GM10266 (cell line): ENCODE data around the gene ZNF662.

Experiments used
- DNase-seq: peaks from one replicate; pipeline ENCODE4 v3.0.0; 2012; ENCODE audit errors: extremely low spot score
- TF ChIP-seq, protein P1 (sequence below): IDR thresholded peaks from 2 replicates; pipeline ENCODE4 v1.5.1; 2012; ENCODE audit warnings: mild to moderate bottlenecking, low read depth; ENCODE audit not compliant: control insufficient read depth, insufficient read depth; ENCODE audit errors: missing control alignments

ZNF662 gene

DNA sequence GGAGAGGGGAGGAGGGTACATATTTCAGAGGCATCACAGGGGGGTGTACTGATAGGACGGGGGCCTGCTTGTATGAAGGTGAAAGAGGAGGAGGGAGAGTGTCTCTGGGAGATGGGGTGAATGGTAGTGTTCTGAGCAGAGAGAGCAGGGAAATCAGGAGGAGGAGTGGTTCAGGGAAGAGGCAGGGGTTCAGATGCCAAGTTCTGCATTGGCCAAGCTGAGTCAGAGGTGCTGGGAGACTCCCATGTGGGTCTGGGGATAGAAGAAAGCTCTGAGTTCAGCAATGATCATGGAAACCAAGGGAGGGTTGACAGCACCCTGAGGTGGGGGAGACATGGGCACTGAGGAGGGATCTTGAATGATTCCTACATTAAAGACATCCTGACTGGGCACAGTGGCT lies 33.2 kb upstream of the ZNF662 start:
- TF ChIP-seq, protein P1, sequence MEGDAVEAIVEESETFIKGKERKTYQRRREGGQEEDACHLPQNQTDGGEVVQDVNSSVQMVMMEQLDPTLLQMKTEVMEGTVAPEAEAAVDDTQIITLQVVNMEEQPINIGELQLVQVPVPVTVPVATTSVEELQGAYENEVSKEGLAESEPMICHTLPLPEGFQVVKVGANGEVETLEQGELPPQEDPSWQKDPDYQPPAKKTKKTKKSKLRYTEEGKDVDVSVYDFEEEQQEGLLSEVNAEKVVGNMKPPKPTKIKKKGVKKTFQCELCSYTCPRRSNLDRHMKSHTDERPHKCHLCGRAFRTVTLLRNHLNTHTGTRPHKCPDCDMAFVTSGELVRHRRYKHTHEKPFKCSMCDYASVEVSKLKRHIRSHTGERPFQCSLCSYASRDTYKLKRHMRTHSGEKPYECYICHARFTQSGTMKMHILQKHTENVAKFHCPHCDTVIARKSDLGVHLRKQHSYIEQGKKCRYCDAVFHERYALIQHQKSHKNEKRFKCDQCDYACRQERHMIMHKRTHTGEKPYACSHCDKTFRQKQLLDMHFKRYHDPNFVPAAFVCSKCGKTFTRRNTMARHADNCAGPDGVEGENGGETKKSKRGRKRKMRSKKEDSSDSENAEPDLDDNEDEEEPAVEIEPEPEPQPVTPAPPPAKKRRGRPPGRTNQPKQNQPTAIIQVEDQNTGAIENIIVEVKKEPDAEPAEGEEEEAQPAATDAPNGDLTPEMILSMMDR = no peak
- DNase-seq = no peak

DNA sequence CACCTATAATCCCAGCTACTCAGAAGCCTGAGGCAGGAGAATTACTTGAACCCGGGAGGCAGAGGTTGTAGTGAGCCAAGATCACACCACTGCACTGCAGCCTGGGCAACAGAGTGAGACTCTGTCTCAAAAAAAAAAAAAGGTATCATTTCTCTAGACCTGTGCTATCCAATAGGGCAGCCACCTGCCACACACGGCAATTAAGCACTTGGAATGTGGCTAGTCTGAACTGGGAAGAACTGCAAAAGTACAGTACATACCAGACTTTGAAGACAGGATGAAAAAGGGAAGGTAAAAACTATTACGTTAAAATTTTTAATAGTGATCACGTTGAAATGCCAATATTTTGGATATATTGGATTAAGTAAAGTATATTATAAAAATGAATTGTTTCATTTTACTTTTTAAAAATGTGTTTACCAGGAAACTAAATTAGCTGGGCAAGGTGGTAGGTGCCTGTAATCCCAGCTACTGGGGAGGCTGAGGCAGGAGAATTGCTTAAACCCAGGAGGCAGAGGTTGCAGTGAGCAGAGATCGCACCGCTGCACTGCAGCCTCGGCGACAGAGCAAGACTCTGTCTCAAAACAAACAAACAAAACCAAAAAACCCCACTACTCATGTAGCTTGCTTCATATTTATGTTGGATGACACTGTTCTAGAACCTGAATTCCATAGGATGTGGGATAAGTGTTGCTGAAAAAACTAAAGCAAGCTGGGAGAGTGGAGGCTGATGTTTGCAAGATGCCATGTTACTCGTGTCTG lies 32.5 kb upstream of the ZNF662 start:
- TF ChIP-seq, protein P1 = no peak
- DNase-seq = no peak

DNA sequence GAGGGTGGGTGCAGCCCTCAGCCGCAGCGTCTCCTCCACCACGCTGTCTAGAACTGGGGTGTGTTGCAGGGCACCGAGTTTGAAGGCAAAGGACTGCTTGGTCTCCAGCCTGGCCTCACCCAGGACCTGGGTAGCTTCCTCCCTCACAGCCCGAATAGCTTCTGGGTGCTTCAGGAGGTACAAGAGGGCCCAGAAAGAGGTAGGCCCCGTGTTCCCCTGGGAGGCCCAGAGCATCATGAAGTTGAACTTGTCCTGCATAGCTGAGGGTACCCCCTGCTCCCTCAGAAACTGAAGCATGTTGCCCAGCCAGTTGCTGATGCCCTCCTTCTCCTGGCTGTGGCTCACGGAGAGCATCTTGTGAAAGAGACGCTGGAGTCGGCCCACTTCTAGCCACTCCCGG lies 31.2 kb upstream of the ZNF662 start:
- TF ChIP-seq, protein P1 = no peak
- DNase-seq = no peak

DNA sequence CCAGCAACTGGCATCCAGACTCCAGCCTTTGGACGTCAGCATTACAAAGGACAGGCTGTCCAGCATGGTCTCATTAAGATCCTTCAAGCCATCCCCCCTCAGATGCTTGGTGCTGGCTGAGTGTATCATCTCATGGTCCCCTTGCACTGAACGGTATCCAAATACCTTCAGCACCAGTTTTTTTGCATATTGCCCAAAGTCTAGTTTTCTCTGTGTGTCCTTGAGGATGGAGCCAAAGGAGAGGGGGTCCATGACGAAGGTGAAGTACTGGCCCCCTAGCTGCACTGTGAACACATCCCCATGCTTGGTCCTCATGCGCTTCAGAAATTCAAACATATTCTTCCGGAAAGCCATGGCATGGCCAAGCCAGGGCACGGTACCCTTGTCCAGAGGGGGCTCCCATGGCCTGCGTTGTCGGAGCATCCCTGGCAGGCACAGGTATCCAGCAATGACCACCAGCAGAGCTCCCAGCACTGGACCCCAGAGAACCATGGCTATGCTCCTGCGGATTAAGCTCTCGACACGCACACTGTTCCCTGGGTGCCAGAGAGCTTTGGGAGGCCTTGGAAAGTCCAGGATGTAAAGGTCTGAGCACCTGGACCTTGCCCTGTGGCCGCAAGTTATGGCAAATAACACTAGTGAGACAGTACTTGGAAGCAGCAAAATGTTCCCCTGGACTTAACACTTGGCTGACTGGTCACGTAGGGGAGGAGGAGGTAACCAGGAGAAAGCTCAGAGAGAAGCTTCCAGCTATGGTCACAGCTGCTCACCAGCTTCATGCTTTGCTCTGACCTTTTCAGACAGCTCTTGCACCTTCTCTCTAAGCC lies 30.4 kb upstream of the ZNF662 start, which contains the start of gene CYP8B1:
CYP8B1 (minus strand) TSS at position 555 of the 827 bp plus-strand sequence; CDS start at position 492, 63 bp downstream.
- TF ChIP-seq, protein P1 = no peak
- DNase-seq = no peak

- TF ChIP-seq, protein P1 = no peak
- no peak for DNase-seq
These were observed 29.5 kb upstream of the ZNF662 start for GRCh38 chr3:42876401-42876800.

DNA sequence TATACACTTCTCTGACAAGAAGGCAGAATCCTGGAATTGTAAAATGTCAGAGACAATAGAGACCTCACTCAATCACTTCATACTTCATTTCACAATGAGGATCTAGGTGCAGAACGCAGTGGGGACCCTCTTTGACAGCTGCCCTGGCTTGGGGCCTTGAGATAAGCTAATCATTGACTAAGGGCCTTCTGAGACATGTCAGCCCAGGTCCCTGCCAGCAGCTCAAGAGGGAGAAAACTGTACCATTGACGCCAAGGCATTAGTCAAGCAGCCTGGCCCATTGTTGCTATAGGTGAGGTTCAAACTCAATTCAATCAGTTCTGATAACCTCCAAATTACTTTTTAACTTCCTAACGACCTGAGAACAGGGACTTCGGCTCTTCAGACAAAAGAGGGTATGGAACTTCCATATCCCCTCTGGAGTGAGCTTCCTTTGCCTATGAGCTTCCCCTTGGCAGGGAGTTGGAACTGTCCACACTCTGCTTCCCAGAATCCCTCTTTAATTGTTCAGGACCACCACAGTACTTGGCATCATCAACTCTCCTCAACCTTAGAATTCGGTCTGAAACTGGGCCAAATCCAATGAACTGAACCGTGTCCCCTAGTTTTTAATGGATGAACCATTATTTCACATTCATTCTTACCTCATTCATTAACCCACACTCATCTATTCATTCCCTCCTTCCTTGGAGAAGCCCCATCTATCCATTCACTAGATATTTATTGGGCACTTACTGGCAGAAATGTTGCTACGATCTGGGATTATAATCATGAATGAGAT lies 28.8 kb upstream of the ZNF662 start:
- DNase-seq = no peak
- TF ChIP-seq, protein P1 = no peak
